Measurements from ENCODE around the gene KCNJ18.
"Not testable (repeated sequence)": the region's sequence is repeated elsewhere in the genome, so short reads cannot be mapped to it uniquely, and the experiment has no call there.

KCNJ18 gene

GRCh38 chr17:21691883-21692703 is at the start of gene KCNJ18:
Gene KCNJ18, plus strand, starts transcription at chr17:21692523. Its CDS starts 10,264 bp downstream, at chr17:21702787.
- DNase-seq (ENCODE audit: low spot score) = not testable (repeated sequence)

- not testable (repeated sequence) for DNase-seq (ENCODE audit: low spot score)
Observed at GRCh38 chr17:21648125-21648524, 44.2 kb upstream of the KCNJ18 start.

GRCh38 chr17:21650043-21650442 is 42.3 kb upstream of the KCNJ18 start:
- DNase-seq (ENCODE audit: low spot score) = not testable (repeated sequence)

GRCh38 chr17:21652049-21652448 is 40.3 kb upstream of the KCNJ18 start:
- not testable (repeated sequence) for DNase-seq (ENCODE audit: low spot score)

- DNase-seq (ENCODE audit: low spot score) = not testable (repeated sequence)
Observed at GRCh38 chr17:21653211-21653610, 39.1 kb upstream of the KCNJ18 start.

- not testable (repeated sequence) for DNase-seq (ENCODE audit: low spot score)
Observed at GRCh38 chr17:21656518-21657309, 35.6 kb upstream of the KCNJ18 start.

GRCh38 chr17:21659635-21660034 is 32.7 kb upstream of the KCNJ18 start:
- not testable (repeated sequence) for DNase-seq (ENCODE audit: low spot score)

GRCh38 chr17:21661455-21661854 is 30.9 kb upstream of the KCNJ18 start:
- DNase-seq (ENCODE audit: low spot score) = not testable (repeated sequence)

- not testable (repeated sequence) for DNase-seq (ENCODE audit: low spot score)
Observed at GRCh38 chr17:21663166-21663565, 29.2 kb upstream of the KCNJ18 start.

GRCh38 chr17:21663614-21664474 is 28.5 kb upstream of the KCNJ18 start:
- DNase-seq (ENCODE audit: low spot score) = not testable (repeated sequence)

- DNase-seq (ENCODE audit: low spot score) = not testable (repeated sequence)
Observed at GRCh38 chr17:21665171-21665570, 27.2 kb upstream of the KCNJ18 start.

GRCh38 chr17:21665935-21666493 is 26.3 kb upstream of the KCNJ18 start:
- DNase-seq (ENCODE audit: low spot score) = not testable (repeated sequence)

- not testable (repeated sequence) for DNase-seq (ENCODE audit: low spot score)
Observed at GRCh38 chr17:21666711-21667412, 25.5 kb upstream of the KCNJ18 start.

GRCh38 chr17:21667413-21668117 is 24.8 kb upstream of the KCNJ18 start:
- not testable (repeated sequence) for DNase-seq (ENCODE audit: low spot score)

GRCh38 chr17:21668118-21668488 is 24.2 kb upstream of the KCNJ18 start:
- DNase-seq (ENCODE audit: low spot score) = not testable (repeated sequence)

- DNase-seq (ENCODE audit: low spot score) = not testable (repeated sequence)
Observed at GRCh38 chr17:21668746-21669508, 23.4 kb upstream of the KCNJ18 start.

- DNase-seq (ENCODE audit: low spot score) = not testable (repeated sequence)
Observed at GRCh38 chr17:21669616-21670360, 22.5 kb upstream of the KCNJ18 start.

- not testable (repeated sequence) for DNase-seq (ENCODE audit: low spot score)
Observed at GRCh38 chr17:21670361-21671155, 21.8 kb upstream of the KCNJ18 start.
